ENCODE measurements around the gene PTH1R.

Gene PTH1R

GRCh38 chr3:46877406-46878125 is at the start of gene PTH1R:
PTH1R (plus strand) TSS chr3:46877721; CDS start chr3:46883560, 5,839 bp downstream.
- H3K4me3 ChIP-seq (ENCODE audit: insufficient read length, low read depth), result no peak within 1 kb of the TSS
- no peaks in the 10 kb centered on the region for H3K36me3 ChIP-seq (ENCODE audit: insufficient read depth, insufficient read length, low read length)
- DNase-seq (ENCODE audit: low read depth, low spot score), result no peak
- H3K9ac ChIP-seq (ENCODE audit: insufficient read length, low read depth), result peak within 1 kb of the TSS; percentile 50
- TF ChIP-seq SUZ12 (IDR thresholded peaks at IDR 0.05; ENCODE audit: extremely low read depth, insufficient read depth, insufficient read length), result no peak
- TF ChIP-seq YY1 (IDR thresholded peaks at IDR 0.05; ENCODE audit: insufficient read depth, insufficient read length), result no peak
- TF ChIP-seq ZNF274 (IDR thresholded peaks at IDR 0.05; ENCODE audit: low read depth, low read length), result no peak
- peaks cover 28% of the 10 kb centered on the region for H3K27me3 ChIP-seq (ENCODE audit: insufficient read depth, insufficient read length)
- no peaks in the 10 kb centered on the region for H3K9me3 ChIP-seq (ENCODE audit: insufficient read depth, low read length)
- H3K4me1 ChIP-seq (ENCODE audit: insufficient read depth, insufficient read length), result peaks cover 34% of the 10 kb centered on the region

- TF ChIP-seq ZNF274 (IDR thresholded peaks at IDR 0.05; ENCODE audit: low read depth, low read length) (no peak), YY1 (IDR thresholded peaks at IDR 0.05; ENCODE audit: insufficient read depth, insufficient read length) (no peak), SUZ12 (IDR thresholded peaks at IDR 0.05; ENCODE audit: extremely low read depth, insufficient read depth, insufficient read length) (no peak)
- no peaks in the 10 kb centered on the region for H3K9me3 ChIP-seq (ENCODE audit: insufficient read depth, low read length)
- H3K4me1 ChIP-seq (ENCODE audit: insufficient read depth, insufficient read length), result peaks cover 3% of the 10 kb centered on the region
- no peaks in the 10 kb centered on the region for H3K36me3 ChIP-seq (ENCODE audit: insufficient read depth, insufficient read length, low read length)
- H3K9ac ChIP-seq (ENCODE audit: insufficient read length, low read depth), result no peak overlapping the region
- no peaks in the 10 kb centered on the region for H3K27me3 ChIP-seq (ENCODE audit: insufficient read depth, insufficient read length)
- DNase-seq (ENCODE audit: low read depth, low spot score), result no peak
- no peak overlapping the region for H3K4me3 ChIP-seq (ENCODE audit: insufficient read length, low read depth)
Observed at GRCh38 chr3:46829699-46830208, 47.8 kb upstream of the PTH1R start.

DNA sequence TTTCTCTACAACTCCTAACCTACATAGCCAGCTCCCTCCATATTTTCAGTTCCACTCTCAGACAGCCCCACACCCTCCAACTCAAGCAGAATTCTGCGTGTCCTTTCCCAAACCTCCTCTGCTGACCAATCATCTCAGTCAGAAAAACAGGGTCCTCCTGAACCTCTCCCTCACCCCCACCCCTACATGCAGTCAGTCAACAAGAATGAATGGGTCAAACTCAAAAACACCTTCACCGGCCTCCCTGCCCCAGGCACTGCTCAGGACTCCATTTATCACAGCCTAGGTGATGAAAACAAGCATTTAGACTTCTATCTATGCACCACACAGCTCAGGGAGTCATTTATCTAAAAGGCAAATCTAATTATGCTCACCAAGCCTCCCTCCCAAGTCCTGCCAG is 46.7 kb upstream of the PTH1R start:
- TF ChIP-seq ZNF274 (IDR thresholded peaks at IDR 0.05; ENCODE audit: low read depth, low read length) (no peak), YY1 (IDR thresholded peaks at IDR 0.05; ENCODE audit: insufficient read depth, insufficient read length) (no peak), SUZ12 (IDR thresholded peaks at IDR 0.05; ENCODE audit: extremely low read depth, insufficient read depth, insufficient read length) (no peak)
- Histone ChIP-seq H3K36me3 (ENCODE audit: insufficient read depth, insufficient read length, low read length) (no peaks in the 10 kb centered on the region), H3K9ac (ENCODE audit: insufficient read length, low read depth) (no peak overlapping the region), H3K9me3 (ENCODE audit: insufficient read depth, low read length) (no peaks in the 10 kb centered on the region), H3K4me1 (ENCODE audit: insufficient read depth, insufficient read length) (peaks cover 3% of the 10 kb centered on the region), H3K27me3 (ENCODE audit: insufficient read depth, insufficient read length) (no peaks in the 10 kb centered on the region), H3K4me3 (ENCODE audit: insufficient read length, low read depth) (no peak overlapping the region)
- DNase-seq (ENCODE audit: low read depth, low spot score), result no peak

DNA sequence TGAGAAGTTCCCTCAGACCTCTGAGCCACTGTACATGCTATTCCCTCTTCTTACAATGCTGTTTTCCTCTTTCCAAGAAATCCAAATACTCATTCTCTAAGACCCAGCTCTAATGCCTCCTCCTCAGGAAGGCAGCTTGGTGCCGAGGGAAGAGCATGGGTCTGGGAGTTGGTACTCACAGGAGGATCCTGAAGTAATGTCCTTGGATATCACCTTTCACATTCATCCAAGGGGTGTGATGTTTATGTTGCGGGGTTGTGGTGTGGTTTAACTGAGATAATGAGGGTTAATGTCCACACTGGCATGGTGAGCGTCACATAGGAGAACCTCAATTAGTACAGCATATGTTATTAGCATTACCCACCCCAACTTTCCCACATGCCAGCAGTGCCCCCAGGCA is 46.2 kb upstream of the PTH1R start:
- Histone ChIP-seq H3K4me1 (ENCODE audit: insufficient read depth, insufficient read length) (peaks cover 3% of the 10 kb centered on the region), H3K36me3 (ENCODE audit: insufficient read depth, insufficient read length, low read length) (no peaks in the 10 kb centered on the region), H3K27me3 (ENCODE audit: insufficient read depth, insufficient read length) (no peaks in the 10 kb centered on the region), H3K9ac (ENCODE audit: insufficient read length, low read depth) (no peak overlapping the region), H3K9me3 (ENCODE audit: insufficient read depth, low read length) (no peaks in the 10 kb centered on the region), H3K4me3 (ENCODE audit: insufficient read length, low read depth) (no peak overlapping the region)
- DNase-seq (ENCODE audit: low read depth, low spot score), result no peak
- TF ChIP-seq SUZ12 (IDR thresholded peaks at IDR 0.05; ENCODE audit: extremely low read depth, insufficient read depth, insufficient read length) (no peak), YY1 (IDR thresholded peaks at IDR 0.05; ENCODE audit: insufficient read depth, insufficient read length) (no peak), ZNF274 (IDR thresholded peaks at IDR 0.05; ENCODE audit: low read depth, low read length) (no peak)

GRCh38 chr3:46831841-46832240 is 45.7 kb upstream of the PTH1R start:
- no peak for DNase-seq (ENCODE audit: low read depth, low spot score)
- H3K4me1 ChIP-seq (ENCODE audit: insufficient read depth, insufficient read length), result peaks cover 3% of the 10 kb centered on the region
- no peaks in the 10 kb centered on the region for H3K36me3 ChIP-seq (ENCODE audit: insufficient read depth, insufficient read length, low read length)
- no peaks in the 10 kb centered on the region for H3K9me3 ChIP-seq (ENCODE audit: insufficient read depth, low read length)
- H3K27me3 ChIP-seq (ENCODE audit: insufficient read depth, insufficient read length), result no peaks in the 10 kb centered on the region
- no peak overlapping the region for H3K4me3 ChIP-seq (ENCODE audit: insufficient read length, low read depth)
- H3K9ac ChIP-seq (ENCODE audit: insufficient read length, low read depth), result no peak overlapping the region
- TF ChIP-seq SUZ12 (IDR thresholded peaks at IDR 0.05; ENCODE audit: extremely low read depth, insufficient read depth, insufficient read length) (no peak), YY1 (IDR thresholded peaks at IDR 0.05; ENCODE audit: insufficient read depth, insufficient read length) (no peak), ZNF274 (IDR thresholded peaks at IDR 0.05; ENCODE audit: low read depth, low read length) (no peak)

GRCh38 chr3:46833346-46834300 is 43.9 kb upstream of the PTH1R start:
- peaks cover 13% of the 10 kb centered on the region for H3K9me3 ChIP-seq (ENCODE audit: insufficient read depth, low read length)
- H3K4me3 ChIP-seq (ENCODE audit: insufficient read length, low read depth), result no peak overlapping the region
- no peak for DNase-seq (ENCODE audit: low read depth, low spot score)
- H3K27me3 ChIP-seq (ENCODE audit: insufficient read depth, insufficient read length), result no peaks in the 10 kb centered on the region
- TF ChIP-seq ZNF274 (IDR thresholded peaks at IDR 0.05; ENCODE audit: low read depth, low read length) (no peak), SUZ12 (IDR thresholded peaks at IDR 0.05; ENCODE audit: extremely low read depth, insufficient read depth, insufficient read length) (no peak), YY1 (IDR thresholded peaks at IDR 0.05; ENCODE audit: insufficient read depth, insufficient read length) (no peak)
- H3K4me1 ChIP-seq (ENCODE audit: insufficient read depth, insufficient read length), result peaks cover 3% of the 10 kb centered on the region
- no peak overlapping the region for H3K9ac ChIP-seq (ENCODE audit: insufficient read length, low read depth)
- no peaks in the 10 kb centered on the region for H3K36me3 ChIP-seq (ENCODE audit: insufficient read depth, insufficient read length, low read length)

GRCh38 chr3:46835054-46835453 is 42.5 kb upstream of the PTH1R start:
- Histone ChIP-seq H3K9me3 (ENCODE audit: insufficient read depth, low read length) (peaks cover 21% of the 10 kb centered on the region), H3K9ac (ENCODE audit: insufficient read length, low read depth) (no peak overlapping the region), H3K36me3 (ENCODE audit: insufficient read depth, insufficient read length, low read length) (no peaks in the 10 kb centered on the region), H3K4me3 (ENCODE audit: insufficient read length, low read depth) (no peak overlapping the region), H3K27me3 (ENCODE audit: insufficient read depth, insufficient read length) (no peaks in the 10 kb centered on the region), H3K4me1 (ENCODE audit: insufficient read depth, insufficient read length) (peaks cover 2% of the 10 kb centered on the region)
- DNase-seq (ENCODE audit: low read depth, low spot score), result no peak
- TF ChIP-seq SUZ12 (IDR thresholded peaks at IDR 0.05; ENCODE audit: extremely low read depth, insufficient read depth, insufficient read length) (no peak), YY1 (IDR thresholded peaks at IDR 0.05; ENCODE audit: insufficient read depth, insufficient read length) (no peak), ZNF274 (IDR thresholded peaks at IDR 0.05; ENCODE audit: low read depth, low read length) (no peak)
